ENCODE results near the gene COQ8A.
"Not testable (repeated sequence)": the region's sequence is repeated elsewhere in the genome, so short reads cannot be mapped to it uniquely, and the experiment has no call there.

Gene COQ8A

DNA sequence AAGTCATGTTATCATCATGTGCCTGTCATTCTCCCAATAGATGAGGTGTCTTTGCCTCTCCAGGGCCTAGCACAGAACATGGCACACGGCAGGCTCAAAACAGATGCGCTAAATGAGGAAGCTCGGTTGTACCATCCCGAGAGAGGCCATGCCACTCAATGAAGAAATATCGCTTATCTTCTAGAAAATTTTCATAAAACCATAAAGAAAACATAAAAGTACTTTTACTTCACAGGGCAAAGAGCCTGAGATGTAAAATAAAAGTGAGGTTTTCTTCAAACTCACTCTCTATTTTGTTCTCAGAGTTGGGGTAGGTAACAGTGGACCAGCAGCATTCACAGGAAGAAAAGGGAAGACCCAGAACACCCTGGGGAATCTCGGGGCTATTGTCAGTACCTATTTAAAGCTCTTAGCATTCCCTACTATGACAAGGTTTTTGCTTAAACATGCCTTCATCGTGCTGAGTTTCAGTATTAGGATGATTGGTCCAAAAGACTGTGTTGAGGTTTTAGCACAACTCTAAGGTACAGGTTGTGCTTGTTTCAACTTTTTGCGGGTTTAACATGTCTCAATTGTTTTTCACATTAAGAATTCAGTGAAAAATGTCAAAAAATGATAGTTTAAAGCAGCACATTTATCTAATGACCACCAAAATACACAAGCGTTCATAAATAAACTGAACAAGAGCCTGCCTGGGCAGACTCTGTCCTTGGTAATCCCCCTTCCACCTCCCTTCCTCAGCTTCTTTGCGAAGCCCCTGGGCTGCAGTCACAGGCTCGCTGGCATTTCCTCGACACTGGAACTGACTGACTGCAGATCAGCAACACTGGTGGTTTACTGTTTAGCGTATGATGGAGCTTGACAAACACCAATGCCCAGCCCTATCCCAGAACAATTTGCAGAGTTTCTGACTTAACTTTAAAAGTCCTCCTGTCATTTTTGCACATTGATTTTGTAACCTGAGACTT lies 55.6 kb downstream of the COQ8A start:
- no peak for DNase-seq (ENCODE audit: low spot score)
- TF ChIP-seq, protein P1, sequence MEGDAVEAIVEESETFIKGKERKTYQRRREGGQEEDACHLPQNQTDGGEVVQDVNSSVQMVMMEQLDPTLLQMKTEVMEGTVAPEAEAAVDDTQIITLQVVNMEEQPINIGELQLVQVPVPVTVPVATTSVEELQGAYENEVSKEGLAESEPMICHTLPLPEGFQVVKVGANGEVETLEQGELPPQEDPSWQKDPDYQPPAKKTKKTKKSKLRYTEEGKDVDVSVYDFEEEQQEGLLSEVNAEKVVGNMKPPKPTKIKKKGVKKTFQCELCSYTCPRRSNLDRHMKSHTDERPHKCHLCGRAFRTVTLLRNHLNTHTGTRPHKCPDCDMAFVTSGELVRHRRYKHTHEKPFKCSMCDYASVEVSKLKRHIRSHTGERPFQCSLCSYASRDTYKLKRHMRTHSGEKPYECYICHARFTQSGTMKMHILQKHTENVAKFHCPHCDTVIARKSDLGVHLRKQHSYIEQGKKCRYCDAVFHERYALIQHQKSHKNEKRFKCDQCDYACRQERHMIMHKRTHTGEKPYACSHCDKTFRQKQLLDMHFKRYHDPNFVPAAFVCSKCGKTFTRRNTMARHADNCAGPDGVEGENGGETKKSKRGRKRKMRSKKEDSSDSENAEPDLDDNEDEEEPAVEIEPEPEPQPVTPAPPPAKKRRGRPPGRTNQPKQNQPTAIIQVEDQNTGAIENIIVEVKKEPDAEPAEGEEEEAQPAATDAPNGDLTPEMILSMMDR (IDR thresholded peaks at IDR 0.05): no peak
- Histone ChIP-seq H3K4me3 (no peak overlapping the region), H3K27ac (peak overlapping the region in 1 of 2 donors; percentile 71)

GRCh38 chr1:226999579-226999978 lies 59.5 kb downstream of the COQ8A start:
- H3K4me3 ChIP-seq; H3K27ac ChIP-seq; DNase-seq (ENCODE audit: low spot score): not testable (repeated sequence)

GRCh38 chr1:227002531-227003049 lies 62.5 kb downstream of the COQ8A start:
- DNase-seq (ENCODE audit: low spot score): no peak
- TF ChIP-seq, protein P1 (IDR thresholded peaks at IDR 0.05): no peak
- H3K27ac ChIP-seq: no peak overlapping the region
- H3K4me3 ChIP-seq: no peak overlapping the region

DNA sequence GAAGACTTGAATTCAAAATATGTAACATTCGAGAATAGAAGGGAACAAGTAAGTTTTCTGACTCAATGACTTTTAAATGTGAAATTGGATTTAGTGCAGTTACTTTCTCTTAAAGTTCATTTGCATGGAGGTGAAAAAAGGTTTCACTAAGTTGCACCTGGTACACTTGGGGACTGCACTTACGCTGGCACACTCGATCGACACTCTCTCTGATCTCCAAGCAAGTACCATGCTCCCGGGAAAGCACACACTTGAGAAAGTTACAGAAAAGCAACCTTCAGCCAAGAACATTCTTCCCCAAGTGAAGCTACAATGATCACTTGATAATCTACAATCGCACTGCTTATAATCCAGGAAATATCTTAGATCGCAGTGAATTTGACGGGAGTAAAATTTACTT lies 63.1 kb downstream of the COQ8A start:
- no peak for DNase-seq (ENCODE audit: low spot score)
- TF ChIP-seq, protein P1 (IDR thresholded peaks at IDR 0.05): no peak
- Histone ChIP-seq H3K4me3 (no peak overlapping the region), H3K27ac (no peak overlapping the region)

- DNase-seq (ENCODE audit: low spot score): no peak
- no peak overlapping the region for H3K27ac ChIP-seq
- no peak overlapping the region for H3K4me3 ChIP-seq
- TF ChIP-seq, protein P1 (IDR thresholded peaks at IDR 0.05): no peak
Measured at GRCh38 chr1:227004796-227005195, 64.7 kb downstream of the COQ8A start.

DNA sequence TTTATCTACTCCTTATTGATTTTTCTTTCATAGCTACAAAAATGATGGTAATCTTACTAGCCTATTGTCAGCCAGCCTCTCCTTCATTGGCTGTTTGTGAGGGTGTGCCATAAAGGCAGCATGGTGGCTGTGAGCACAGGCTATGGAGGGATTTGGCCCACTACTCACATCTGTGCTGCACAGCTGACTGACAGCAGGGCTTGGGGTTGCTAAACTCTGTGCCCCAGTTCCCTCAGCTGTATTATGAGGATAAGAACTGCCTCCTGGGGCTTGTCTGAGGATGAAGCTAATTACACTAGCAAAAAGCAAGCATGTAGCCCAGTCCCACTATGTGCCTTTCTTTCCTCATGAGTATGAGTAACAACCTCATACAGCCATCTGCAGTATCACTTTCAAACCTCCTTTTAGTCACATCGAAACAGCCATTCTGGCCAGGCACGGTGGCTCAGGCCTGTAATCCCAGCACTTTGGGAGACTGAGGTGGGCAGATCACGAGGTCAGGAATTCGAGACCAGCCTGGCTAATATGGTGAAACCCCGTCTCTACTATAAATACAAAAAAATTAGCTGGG lies 66.2 kb downstream of the COQ8A start:
- TF ChIP-seq, protein P1 (IDR thresholded peaks at IDR 0.05): no peak
- Histone ChIP-seq H3K27ac (no peak overlapping the region), H3K4me3 (no peak overlapping the region)
- no peak for DNase-seq (ENCODE audit: low spot score)

DNA sequence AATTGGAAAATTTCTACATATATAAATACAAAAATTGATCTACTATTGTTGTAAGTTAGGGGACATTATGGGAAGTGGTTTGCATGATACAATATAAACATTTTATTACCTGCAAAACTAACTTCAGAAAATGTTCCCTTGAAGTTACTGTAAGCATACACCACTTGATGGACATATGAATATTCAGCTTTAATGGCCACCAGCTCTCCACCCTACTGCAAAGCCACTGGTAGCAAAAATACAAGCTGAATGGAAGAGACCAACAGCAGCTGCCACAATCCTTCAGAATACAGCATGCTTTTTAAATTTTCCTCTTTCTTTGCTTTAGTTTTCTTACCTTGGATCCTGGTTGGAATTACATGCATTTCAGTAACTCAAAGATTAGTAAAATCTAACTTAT lies 69.8 kb downstream of the COQ8A start:
- Histone ChIP-seq H3K27ac (no peak overlapping the region), H3K4me3 (no peak overlapping the region)
- DNase-seq (ENCODE audit: low spot score): no peak
- TF ChIP-seq, protein P1 (IDR thresholded peaks at IDR 0.05): no peak

Data from coronary artery (tissue), 2 donors.